Medulla oblongata (tissue), 1 donor: ENCODE data around the gene HSPA1B.
"Not testable (repeated sequence)": the region's sequence is repeated elsewhere in the genome, so short reads cannot be mapped to it uniquely, and the experiment has no call there.

Experiments used
- DNase-seq: peaks from one replicate; pipeline ENCODE4 v3.0.0-alpha.2; 2015; ENCODE audit errors: extremely low spot score

HSPA1B gene

DNA sequence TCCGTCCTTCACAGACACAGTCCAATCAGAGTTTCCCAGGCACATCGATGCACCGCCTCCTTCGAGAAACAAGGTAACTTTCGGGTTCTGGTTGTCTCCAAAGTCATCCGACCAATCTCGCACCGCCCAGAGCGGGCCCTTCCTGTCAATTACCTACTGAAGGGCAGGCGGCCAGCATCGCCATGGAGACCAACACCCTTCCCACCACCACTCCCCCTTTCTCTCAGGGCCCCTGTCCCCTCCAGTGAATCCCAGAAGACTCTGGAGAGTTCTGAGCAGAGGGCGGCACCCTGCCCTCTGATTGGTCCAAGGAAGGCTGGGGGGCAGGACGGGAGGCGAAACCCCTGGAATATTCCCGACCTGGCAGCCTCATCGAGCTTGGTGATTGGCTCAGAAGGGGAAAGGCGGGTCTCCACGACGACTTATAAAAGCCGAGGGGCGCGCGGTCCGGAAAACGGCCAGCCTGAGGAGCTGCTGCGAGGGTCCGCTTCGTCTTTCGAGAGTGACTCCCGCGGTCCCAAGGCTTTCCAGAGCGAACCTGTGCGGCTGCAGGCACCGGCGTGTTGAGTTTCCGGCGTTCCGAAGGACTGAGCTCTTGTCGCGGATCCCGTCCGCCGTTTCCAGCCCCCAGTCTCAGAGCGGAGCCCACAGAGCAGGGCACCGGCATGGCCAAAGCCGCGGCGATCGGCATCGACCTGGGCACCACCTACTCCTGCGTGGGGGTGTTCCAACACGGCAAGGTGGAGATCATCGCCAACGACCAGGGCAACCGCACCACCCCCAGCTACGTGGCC lies at the start of gene HSPA1B:
TSS of gene HSPA1B (plus strand) at position 453 of the 794 bp plus-strand sequence. CDS start at position 666, 213 bp downstream.
- DNase-seq: peak; percentile 99

DNA sequence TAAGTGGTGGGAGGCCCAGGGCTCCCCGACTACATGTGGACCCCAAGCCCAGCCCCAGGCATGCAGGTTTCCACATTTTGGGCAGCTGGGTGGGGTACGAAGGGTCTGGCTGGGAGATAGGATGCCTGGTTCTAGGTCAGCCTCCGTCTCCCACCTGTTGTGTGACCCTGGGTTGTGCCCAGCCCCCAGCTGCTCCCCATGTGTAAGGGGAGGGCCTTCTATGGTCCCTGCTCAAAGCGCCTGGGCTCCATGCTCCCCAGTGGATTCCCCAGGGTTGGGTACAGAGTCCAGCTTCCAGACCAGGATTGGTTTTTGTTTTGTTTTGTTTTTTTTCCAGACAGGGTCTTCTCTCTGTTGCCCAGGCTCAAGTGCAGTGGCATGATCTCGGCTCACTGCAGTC lies 49.3 kb upstream of the HSPA1B start:
- no peak for DNase-seq

DNA sequence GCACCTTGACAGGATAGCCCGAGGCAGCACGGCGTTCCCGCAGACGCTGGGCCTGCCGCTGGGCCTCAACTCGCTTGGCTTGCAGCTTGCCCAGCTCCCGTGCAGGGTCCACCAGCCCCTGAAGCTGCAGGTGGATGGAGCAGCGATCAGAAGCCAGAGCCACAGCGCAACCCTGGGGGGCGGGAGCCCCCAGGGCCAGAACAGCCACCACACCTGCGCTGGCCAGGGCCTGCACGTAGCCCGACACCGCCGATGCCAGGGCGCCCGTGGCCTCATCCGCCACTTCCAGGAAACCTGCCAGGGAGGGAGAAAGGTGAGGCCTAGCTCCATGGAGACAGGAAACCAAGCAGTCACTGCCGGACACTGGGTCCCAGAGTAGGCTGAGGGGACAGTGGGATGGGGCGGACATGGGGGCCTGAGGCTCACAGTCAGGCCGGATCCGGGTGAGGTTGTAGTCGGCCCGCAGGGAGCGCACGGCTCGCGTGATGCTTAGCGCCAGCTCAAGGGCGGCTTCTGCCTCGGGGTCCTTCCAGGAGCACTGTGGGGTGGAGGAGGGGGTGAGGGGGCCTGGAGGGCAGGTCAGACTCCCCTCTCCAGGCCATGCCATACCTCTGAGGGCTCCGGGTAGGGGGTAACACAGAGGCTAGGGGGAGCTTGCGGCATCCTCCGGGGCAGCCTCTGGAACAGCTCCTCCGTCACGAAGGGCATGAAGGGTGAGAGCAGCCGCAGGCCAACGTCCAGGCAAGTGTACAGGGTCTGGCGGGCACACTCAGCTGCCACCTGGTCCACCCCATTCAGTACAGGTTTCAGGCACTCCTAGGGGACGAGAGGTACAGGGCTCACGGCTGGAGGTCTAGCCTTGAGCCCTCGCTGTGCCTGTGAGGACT lies 48.3 kb upstream of the HSPA1B start:
- DNase-seq: no peak

DNA sequence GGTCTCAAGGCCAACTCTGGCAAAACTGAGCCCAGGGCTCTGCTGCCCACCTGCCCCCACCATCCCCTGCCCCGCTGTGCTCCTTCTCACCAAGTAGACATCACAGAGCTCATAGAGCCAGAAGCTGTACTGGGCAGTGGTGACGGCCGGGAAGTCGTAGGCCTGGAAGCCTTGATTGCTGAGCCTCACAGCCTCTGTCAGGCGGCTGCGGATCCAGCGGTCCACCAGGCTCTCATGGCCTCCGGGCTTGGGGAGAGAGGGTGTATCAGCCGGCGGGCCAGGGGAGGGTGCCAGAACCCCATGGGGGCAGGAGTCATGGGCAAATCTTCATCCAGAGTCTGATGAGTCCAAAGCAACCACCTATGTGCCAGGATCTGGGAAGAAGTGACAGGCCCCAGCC lies 47.6 kb upstream of the HSPA1B start:
- no peak for DNase-seq

DNA sequence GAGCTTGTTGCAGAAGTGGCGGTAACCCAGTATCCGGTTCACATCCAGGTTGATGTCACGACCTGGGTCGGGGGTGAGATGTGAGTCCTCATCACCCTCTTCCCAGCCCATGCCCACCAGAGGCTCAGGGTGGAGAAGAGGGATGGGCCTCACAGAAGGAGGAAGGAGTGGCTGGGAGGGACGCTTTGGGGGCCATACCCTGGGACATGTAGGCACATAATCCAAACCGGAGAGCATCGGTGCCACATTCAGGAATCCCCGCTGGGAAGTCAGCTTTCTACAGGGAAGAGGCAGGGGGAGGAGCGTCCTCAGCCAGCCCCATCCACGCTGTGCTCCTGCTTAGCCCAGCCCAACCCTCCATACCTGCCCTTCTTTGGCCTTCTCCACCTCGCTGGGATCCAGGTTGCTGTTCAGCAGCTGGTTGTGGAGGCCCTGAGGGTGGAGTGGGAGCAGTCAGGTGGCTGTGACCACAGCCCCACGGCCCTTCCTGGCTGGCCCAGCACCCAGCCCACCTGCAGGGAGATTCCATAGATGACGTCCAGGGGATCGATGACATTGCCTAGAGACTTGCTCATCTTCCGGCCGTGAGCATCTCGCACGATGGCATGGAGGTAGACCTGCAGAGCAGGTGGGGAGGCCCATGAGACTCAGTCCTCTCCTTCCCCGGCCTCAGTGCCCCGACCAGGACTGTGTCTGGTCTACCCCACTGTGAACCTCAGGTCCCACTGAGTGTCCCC lies 46.9 kb upstream of the HSPA1B start:
- no peak for DNase-seq

DNA sequence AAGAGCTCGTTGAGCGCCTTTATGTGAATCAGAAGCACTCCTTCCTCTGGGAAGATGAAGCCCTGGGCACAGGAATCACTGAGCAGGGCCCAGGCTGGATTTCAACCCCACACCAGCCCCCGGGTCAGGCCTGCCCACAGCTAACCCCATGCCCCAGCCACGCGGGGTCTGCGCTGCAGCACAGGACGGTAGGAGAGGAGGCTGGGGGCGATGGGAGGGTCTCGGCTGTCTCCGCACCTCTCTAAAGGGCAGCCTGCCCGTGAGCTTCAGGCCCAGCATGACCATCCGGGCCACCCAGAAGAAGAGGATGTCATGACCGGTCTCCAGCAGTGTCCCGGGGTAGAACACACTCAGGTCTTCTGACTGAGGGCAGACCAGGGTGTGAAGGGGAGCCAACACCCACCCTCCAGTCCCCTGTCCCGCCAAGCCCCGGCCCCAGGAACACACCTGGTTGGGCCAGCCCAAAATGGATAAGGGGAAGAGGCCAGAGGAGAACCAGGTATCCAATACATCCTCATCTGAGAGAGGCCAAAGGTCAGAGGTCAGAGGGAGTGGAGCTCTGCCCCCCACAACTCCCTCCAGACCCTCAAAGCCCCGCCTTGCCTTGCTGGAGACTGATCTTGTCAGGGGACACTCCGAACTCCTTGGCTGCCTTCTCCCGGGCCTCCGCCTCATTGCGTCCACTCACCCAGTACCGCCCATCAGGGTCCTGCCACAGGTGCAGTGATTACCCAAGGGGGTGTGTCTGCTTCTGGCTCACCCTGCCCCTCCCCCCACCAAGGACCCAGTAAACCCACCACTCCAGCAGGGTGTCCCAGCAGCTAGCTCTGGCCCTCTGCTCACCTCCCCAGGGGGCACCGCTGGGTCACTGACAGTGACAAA lies 46.1 kb upstream of the HSPA1B start:
- DNase-seq: no peak

DNA sequence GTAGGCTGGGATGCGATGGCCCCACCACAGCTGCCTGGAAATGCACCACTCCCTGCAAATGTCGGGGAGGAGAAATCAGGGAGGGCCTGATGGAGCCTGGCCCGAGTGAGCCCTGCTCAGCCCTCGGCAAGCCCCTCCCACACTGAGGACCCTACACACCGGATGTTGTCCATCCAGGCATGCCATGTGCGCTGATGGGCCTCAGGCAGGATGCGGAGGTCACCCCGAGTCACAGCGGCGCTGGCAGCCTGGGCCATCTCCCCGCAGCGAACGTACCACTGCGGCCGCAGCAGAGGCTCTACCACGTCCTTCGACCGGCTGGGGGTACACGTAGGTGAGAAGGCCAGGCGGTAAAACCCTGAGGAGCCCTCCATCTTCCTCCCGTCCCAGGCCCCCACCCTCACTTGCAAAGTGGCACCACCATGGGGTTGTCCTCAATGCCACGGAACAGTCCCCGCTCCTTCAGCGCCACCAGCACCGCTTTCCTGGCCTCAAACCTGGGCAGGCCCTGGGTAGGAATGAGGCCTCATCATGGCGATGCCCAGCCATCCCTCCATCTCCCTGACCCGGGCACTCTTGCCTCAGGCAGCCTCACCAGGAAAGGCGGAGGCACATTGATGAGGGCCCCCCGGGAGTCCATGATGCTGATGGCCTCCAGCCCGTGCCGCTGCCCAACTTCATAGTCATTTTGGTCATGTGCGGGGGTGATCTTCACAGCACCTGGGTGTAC lies 45.2 kb upstream of the HSPA1B start:
- DNase-seq: no peak

DNA sequence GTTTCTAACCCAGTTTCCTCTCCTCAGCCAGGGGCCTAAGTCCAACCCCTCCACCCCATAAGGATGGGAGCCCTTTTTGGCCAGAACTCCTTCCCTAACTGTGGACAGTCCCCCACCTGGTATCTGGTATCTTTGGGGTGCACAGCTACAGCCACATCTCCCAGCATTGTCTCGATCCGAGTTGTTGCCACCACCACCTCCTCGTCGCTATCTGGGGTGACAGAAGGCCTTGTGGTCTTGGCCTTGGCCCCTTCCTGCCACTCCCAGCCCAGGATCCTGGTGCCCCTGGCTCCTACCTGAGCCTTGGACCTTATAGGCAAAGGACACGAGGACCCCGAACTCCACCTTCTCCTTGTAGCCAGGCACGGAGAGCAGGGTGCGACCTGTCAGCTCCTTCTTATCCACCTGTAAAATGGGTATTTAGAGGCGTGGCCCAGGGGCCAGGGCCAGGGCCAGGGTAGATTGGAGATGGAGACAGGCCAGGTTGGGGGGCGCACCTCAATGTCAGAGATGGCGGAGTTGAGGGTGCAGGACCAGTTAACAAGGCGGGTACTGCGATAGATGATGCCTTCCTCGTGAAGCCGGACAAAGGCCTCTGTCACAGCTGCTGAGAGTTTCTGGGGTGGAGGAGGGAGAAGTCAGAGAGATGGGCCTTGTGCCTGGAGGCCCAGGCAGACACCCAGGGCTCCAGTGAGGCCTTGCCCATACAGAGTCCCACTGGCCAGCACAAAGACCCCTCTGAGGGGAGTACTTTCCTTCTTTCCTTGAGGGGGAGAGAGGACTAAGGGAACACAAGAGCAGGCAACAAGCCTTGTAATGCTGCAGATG lies 43.2 kb upstream of the HSPA1B start:
- DNase-seq: peak; percentile 64

DNA sequence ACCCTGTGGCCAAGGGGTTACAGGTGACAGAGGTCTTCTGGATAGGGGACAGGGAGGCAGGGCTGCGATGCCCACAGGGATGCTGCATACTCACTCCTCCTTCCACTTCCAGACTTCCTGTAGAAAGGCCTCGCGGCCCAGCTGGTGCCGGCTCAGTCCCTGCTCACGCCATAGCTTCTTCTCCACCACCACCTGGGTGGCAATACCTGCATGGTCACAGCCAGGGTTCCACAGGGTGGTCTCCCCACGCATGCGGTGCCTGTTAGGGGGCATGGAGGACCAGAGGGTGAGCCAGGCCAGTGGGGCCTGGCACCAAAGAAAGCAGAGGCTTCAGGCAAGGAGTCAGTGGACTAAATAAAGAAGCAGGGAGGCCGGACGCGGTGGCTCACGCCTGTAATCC lies 42.1 kb upstream of the HSPA1B start:
- no peak for DNase-seq

DNA sequence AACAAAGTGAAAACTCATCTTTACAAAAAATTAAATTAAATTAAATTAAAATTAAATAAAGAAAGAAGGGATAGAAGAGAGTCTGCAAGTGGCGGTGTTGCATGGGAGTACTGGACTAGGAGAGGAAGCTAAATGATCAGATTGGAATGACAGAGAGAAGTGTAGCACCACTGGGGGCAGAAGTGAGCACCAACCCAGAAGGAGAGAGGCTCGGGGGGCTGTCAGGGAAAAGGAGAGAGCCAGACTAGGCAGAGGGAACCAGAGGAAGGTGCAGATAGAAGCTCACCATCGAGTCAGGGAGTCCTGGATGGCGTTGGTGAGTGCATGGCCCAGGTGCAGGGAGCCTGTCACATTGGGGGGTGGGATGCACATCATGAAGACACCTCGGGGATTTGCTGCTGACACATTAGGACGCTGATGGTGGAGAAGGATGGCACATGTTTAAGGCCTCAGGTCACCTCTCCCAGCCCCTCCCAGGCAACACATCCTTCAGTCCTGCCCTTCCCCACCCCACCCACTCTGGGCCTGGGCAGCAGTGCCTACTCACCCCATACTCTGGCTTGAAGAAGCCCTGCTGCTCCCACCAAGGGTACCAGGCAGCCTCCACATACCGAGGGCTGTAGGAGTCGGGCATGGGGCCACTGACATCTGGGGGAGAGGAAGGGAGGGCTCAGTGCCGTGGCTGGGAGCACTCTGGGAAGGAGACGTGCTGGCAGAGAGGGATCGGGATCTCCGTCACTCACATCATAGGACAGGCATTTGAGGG lies 36.0 kb upstream of the HSPA1B start:
- DNase-seq: peak; percentile 41

DNA sequence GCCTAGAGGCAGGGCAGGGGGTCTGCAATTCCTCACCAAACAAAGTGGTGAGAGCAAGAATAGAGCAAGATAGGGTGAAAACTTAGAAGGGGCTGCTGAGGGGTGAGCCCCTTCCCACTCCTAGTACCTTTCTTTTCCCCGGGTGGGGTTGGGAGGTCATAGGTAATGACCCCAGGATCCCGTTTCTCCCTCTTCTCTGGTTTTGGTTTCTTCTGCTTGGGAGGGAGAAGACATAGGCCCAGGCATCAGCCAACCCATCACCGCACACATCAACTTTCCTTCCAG lies 35.5 kb upstream of the HSPA1B start:
- no peak for DNase-seq

DNA sequence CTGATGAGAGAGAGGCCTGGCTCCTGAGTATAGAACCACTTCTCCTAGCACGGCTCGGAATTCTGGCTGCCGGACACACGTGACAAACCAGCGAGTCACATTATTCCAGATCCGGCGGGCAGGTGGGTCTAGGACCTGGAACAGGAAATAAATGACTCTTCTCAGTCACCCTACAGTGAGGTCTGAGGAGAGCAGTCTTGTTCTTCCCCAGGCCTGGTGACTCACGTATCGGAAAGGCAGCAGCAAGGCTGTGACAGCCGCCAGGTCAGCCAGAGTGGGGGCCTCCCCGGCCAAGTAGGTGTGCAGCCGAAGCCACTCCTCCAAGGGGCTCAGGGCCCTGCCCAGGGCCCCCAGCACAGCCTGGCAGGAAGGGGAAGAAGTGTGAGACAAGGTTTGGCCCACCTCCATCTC lies 34.8 kb upstream of the HSPA1B start:
- DNase-seq: no peak

DNA sequence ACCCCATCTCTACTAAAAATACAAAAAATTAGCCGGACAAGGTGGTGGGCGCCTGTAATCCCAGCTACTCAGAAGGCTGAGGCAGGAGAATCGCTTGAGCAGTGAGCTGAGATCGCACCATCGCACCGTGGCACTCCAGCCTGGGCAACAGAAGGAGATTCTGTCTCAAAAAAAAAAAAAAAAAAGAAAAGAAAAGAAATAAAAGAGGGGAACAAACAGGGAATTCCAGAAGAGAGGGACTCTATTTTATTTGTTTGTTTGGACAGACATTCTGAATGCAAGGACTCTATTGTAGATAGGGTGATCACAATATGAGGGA lies 33.7 kb upstream of the HSPA1B start:
- DNase-seq: not testable (repeated sequence)

DNA sequence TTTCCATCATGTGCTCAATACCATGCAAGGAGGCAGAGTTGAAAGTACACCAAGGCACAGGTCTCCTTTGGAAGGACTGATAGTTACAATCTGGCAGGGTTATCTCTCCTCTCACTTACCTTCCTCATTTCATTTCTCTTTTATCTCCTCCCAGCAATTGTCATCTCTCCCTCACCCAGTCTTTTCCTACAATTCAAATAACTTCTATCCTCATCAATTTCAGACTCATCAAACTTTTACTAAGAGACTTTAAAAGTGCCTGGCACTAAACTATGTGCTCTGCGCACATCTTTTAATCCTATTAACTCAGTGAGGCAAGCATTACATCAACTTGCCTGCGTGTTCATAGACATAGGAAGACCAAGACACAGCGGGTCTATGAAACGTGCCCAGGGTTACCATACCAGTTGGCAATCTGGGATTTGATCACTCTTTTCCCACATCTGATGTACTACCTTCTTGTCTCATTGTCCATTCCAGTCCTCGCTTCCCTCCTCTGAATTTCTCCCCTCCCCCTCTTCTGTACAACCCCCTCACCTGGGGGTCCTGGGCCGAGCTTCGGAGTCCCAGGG lies 33.2 kb upstream of the HSPA1B start:
- DNase-seq: no peak

DNA sequence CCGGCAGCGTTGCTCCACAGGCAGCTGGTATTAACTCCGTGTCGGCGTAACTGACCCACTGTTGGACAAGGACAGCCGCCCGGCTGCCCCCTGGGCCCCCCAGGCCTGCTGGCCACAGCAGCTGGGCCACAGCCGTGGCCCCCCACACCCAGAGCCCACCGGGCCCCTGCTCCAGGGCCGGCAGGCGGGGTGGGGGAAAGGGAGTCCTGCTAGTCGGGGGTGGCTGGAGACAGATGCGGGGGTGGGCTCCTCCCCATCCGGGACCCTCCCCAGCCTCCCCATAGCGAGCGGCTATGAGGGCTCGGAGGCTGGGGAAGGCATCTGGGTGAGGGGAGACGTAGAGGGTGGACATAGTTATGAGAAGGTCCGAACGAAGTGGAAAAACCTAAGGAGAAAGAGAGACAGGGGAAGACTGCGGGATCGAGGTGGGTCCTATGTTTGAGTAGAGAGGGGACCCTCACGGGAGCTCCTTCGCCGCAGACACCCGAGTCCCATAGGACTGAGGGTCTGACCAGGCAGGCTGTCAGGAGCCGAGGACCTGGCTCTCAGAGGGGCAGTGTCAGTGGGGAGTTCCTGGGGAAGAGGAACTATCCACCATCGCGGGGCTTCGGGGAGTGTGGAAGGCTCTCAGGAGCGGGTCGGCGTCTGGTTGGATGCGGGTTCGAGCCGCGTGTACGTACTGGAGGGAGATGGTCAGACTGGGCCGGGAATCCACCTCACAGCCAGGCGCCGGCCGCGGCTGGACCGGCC lies 32.5 kb upstream of the HSPA1B start:
- DNase-seq: no peak

DNA sequence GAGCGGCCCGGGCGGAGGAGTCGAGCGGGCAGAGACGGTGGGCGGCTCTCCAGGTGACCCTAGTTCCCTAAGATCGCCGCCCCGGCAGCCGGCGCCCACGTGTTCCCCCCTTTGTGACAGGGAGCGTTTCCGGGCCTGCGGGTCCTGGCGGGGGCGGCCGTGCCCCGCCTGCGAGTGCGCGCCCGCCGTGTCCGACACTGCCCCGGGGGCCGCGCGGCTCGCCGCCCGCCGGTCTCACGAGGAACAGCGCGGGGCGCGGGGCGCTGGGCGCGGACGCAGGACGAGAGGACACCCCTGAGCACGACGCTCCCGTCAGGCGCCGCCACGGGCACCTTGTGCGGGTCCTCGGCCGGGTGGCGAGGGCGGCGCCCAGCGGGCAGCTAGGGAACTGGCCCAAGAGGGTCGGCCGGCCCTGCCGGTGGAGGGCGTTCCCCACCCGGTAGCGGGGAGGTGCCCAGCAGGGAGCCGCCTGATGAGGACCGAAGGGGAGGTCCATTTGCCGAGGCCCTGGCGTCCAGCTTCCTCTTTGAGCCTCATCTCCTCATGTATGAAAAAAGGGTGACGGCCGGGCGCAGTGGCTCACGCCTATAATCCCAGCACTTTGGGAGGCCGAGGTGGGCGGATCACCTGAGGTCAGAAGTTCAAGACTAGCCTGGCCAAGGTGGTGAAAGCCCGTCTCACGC lies 31.8 kb upstream of the HSPA1B start, which contains the start of gene VARS1:
TSS of gene VARS1 (minus strand) at position 137 of the 683 bp plus-strand sequence. CDS start 535 bp downstream, outside the sequence.
- DNase-seq: peak; percentile 92

DNA sequence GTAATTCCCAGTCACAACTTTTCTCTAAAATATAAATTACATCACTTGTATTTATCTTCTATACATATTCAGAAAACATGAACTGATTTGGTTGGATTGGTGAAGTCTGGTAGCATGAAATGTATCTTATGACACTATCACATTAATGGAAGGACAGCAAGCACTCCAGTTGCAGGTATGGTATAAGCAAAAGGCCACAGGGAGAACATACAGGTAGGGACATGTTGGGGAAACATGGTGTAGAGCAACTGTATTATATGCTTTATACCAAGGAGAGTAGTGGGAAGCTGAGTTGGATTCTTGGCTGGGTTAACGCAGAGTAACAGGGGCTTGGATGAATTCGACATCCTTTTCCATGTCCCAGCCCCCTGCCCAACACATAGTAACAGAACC lies 30.5 kb upstream of the HSPA1B start:
- no peak for DNase-seq
